GM18861 (cell line): ENCODE results near the gene SPNS2.

Experiments used
- ATAC-seq: cut with Tn5 transposase; IDR thresholded peaks from one replicate; pipeline ENCODE4 v1.9.1; 2021; ENCODE audit not compliant: unreplicated experiment

SPNS2 gene

DNA sequence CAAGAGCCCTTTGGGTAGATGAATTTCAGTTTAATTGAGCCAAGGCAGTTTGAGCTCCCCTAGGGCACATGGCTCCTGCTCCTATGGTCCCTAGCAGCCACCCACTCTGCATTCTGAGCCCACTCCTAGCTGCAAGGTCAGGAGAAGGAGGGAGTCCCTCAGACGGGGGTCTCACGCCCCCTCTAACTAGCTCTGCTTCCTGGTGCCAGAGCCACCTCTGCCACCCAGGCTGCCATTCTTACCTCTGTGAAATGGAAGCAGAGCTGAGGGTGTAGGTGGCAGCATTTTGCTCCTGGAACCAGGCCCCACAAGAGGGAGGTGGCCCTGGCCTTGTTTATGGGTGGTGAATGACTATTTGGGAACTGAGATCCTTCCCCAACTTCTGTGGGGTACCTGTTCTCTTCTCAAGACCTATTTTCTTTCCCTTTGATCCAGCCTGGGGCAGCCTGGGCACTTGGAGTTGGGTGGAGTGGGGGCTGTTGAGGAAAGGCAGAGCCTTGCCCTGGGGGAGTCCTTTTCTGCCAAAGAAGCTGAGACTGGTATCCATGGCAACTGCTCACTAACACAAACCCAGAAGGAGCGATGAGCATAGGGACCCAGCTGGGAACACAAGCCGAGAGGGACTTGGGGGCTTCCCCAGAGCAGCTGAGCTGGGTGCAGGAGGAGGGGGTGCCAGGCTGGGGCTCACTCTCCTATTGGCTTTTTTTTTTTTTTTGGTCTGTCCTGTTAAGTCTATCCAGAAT lies 4.8 kb downstream of the SPNS2 start:
- ATAC-seq = no peak

DNA sequence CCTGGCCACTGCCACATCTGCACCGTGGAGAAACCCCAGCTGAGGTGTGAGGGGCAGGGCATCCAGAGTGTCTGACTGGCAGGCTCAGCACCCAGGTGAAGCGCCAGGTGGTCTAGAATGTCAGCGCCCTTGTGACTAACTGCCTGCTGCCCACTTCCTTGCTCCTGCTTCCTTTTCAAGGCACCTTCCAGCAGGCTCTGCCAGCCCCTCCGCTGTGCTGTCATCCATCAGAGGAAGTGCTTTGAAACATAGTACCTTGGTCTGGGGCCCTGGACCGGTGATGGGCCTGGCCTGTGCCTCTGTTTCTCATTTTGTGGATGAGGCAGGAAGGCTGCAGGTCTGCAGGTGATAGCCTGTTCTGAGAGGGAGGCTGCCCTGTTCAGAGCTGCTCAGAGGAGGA lies 5.5 kb downstream of the SPNS2 start:
- ATAC-seq = no peak

DNA sequence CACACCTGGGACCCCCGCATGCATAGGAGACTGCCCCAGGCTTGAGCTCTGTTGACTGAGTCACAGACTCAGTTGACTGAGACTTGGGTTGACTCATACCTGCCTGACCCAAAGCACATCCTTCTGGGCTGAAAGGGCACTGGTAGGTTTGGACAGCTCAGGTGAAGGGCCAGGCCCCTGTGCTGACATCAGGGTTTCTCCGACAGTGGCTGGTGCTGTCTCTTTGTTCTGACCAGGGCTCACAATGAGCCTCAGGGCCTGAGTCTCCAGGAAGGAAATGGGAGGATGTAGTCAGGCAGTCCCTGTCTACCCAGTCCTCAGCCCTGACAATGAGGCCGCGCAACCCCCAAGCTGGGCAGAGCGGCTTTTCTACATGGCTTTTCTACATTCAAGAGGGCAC lies 6.5 kb downstream of the SPNS2 start:
- no peak for ATAC-seq

DNA sequence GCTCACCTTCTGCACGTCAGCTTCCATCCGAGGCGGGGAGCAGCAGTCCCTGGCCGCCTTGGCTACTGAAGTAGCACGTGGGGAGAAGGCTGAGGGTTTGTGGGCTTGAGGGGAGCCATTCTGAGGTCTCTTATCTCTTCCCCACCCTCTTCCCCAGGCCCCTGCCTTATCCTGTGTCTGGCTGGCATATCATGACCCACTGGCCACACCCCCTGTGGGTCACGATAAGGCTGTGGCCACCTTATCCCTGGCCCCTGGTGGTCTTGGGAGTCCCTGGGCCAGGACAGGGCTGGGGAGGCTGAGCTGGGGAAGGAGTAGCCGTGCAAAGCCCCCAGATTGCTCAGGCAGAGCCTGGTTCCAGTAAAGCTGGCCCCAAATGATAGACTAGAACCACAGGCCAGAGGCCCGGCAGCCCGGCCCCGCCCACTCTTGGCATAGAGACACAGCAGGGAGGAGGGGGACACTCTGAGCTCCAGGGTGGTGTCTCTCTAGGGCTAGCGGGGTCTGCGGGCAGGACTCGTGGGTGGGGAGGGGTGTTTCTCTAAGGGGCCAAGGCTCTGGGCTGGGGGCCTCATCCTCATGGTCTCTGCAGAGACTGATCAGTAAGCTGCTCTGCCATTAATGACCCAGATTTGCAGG lies 7.6 kb downstream of the SPNS2 start:
- ATAC-seq = no peak

DNA sequence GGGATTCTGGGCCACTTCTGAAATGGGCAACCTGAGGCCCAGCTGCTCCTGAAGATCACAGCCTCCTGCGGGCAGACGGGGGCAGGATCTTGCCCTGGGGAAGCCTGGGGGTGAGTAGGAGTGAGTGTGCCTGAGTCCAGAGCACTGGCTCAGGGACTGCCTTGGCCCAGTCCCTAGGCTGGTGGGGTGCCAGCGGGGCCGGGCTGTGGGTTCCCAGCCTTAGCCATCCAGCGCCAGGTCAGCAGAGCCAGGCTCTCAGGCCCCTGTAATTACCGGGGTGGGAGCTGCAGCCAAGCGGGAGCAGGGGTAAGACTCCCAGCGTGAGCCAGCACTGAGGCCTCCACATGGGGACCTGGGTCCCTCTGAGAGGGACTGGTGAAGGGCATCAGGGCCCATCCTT lies 8.2 kb downstream of the SPNS2 start:
- no peak for ATAC-seq

DNA sequence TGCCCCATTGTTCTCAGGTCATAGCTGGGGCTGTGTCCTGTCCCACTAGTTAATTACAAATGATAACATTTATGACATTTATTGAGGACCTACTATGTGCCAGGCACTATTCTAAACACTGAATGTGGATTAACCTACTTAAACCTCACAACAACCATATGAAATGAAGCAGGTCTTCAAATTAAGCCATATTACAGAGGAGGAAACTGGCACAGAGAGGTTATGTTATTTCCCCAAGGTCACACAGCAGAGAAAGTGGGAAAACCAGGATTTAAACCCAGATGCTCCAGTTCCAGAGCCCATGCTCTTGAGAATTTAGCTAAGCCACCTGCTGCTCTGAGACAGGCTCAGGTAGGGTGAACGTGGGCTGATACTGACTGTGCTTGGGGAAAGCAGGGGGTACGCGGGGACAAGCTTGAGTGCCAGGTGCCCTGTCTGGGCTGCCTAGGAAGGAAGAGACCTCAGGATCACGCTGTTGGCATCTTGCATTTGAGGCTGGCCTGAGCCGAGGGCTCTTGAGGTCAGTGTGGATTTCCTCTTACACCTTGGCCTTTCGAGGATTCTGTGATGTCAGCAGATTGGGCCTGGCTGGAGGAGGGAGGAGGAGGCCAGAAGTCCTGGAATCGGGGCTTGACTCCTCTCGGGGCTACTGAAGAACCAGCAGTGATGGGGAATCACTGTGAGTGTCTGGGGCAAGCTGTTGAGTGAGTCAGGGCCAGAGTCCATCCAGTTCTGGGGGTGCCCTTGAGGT lies 8.9 kb downstream of the SPNS2 start:
- no peak for ATAC-seq

DNA sequence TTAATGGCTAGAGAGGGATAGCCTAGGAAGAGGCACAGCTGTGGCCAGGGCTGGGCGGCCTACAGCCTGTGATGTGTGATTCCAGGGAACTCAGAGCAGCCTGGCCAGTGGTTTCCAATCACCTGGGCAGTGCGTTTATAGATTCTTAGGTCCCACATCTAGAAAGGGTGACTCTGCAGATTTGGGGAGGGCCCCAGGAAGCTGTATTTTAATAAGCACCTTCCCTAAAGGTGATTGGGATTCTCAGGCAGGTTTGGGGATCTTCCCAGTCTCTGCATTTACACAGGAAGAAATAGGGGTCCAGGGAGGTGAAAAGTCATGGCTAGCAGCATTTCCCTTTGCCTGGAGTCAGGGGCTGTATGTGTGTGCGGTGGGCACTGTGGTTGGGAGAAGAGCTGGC lies 9.5 kb downstream of the SPNS2 start:
- no peak for ATAC-seq

DNA sequence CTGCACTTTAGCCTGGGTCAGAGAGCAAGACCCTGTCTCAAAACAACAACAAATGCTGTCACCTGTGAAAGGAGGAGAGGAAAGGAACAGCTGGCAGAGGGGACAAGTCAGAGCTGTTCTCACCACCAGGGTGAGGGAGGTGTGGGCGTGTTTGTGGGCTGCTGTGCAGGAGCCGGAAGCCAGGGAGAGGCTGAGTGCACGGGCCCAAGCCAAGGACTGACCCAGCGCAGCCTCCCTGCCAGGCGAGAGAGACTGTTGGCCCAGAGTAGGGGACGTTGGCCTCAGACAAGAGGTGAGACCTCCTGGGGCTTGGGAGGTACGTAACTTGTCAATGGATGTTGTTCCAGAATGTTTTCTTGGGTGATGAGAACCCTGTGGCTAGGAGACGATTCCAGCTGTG lies 10.7 kb downstream of the SPNS2 start:
- ATAC-seq = no peak

DNA sequence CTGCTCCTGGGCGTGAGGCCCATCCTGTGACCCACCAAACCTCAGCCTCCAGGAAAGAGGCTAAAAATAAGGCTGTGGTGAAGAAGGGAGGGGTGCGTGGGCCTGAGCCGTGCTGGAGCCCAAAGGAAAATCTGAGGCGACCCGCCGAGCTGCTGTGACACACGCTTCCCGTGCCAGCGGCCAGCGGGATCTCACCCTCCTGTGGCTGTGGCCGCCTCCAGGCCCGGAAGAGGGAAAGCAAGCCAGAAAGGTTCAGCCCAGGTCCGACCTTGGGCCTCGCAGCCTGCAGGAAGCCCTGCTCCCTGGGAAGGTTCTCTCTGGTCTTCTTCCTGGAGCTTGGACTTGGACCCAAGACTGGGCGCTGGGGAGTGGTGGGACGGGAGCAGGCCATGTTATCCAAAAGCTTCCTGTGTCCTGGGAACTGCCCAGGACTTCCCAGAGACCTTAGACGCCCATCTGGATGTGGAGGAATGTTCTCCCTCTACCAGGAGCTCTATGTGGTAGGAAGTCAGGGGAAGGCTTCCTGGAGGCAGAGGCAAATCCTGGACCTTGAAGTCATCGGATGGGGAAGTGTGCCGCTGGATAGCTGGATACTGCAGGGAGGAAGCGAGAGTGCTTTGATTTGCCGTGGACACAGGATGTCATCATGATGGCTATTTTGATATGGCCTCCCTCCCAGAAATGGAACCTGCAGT lies 11.4 kb downstream of the SPNS2 start:
- no peak for ATAC-seq

DNA sequence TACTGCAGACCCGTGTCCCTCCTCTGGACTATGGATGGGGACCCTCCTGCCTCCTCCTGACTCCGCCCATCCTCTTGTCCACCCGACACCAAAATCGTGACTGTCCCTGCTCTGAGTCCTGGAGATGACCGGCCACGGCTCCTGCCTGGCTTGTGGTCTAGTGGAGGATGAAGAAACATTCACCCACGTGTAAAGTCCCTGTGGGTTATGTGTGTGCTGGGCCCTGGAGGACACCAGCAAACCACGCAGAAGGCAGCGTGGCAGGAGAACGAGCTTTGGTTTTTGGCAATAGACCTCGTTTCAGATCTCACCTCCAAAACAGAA lies 11.9 kb downstream of the SPNS2 start:
- no peak for ATAC-seq

DNA sequence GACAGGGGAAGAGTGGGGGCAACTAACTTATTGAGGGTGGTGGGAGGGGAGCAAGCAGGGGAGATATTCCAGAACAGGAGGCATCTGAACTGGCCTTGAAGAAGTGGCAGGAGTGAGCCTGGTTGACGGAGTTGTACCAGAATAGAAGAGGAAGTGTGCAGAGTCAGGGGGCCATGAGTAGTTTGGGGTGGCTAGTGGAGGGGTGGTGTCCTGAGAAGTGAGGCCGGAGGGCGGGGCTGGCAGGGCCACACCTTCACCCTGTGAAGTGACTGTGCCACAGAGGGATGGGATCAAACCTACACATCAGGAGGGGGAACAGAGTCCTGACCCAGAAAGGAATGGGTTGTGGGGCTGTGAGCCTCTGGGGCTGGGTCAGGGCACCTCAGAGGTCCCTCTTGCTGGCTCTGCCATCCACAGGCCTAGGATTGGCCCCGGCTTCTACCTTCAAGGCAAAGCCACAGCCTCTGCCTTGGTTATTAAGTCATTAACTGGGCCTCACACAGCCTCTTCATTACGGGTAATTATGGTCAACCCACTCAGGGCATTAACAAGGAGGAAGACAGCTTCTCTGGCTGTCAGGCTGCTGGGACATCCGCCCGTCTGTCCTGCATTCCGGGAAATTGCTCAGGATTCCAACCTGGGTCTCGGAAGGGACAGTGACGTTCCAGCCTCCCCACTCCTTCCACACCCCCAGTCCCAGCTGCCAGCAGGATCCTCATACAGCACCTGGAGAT lies 12.7 kb downstream of the SPNS2 start:
- ATAC-seq = no peak

DNA sequence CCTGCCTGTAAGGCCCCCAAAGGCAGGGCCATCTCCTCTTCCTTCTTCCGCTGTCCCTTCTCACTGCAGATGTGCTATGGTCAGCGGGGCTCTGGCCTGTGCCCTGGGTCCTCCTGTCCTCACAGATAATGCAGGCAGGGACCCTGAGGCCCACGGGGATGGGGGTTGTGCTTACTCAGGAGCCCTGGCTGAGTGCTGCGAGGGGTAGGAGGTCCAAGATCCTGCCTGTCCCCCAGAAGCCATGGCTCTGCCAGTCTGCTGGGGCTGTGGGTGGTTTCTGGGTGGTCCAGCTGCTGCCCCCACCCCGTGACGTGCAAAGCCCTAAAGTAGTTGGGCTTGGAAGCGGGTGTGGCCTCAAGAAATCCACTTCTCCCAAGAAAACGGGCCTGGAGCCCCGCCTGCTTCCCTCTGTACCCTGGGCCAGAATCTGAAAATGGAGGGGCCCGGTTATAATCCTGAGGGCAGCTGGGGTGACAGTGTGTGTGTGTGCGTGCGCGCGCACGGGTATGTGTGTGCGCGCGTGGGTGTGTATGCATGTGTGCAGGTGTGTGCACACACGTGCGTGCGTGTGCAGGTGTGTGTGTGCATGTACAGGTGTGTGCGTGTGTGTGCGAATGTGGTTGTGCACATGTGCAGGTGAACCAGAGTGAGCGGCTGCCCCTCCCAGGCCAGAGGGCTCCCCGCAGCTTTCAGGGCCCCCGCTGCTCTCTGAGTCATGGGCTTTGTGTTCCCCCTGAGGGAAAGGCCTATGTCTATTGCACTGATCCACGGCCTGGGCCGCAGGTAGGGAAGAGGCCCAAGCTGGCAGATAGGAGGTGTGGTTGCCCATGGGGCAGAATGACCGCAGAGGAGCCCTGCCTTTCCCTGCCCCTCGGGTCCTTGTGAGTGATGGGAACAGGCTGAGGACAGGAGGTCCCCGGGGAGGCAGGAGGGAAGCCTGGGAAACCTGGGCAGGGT lies 13.8 kb downstream of the SPNS2 start:
- no peak for ATAC-seq

DNA sequence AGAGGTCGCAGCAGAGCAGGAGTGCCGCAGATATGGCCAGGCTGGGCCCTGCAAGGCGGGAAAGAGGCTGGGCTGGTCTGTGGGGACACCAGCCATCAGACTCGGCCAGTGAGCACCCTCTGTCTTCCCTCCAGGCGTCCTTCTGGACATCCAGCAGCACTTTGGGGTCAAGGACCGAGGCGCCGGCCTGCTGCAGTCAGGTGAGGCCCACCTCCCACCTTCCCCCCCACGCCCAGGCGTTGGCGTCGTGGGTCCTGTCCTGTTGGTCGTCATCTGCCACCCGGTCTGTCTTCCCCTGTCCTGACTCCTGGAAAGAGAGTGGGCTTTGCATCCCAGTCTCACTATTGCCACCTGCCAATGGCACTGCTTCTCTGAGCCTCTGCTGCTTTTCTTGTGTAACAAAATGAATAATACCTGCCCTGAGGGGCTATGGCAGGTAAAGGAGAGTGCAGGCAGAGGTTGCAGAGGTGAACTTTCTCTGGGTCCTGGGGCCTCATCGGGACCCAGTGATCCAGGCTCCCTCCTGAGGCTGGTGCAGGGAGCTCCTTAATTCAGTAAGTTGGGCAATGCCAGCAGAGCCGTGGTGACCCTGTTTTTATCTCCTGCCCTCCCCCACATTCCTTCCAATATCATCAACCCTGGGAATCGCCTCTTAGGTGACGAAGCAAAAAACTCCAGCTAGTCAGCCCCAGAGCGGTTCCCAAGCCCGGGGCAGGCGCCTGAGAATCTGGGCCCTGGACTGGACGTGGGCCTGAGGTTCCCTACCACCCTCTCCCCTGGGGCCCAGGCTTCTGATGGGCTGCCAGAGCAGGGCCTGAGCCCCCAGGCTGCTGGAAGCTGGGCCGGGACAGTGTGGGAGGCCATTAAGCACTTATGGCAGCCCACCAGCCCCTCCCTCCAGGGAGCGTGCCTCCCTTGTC lies 14.7 kb downstream of the SPNS2 start:
- ATAC-seq = no peak

DNA sequence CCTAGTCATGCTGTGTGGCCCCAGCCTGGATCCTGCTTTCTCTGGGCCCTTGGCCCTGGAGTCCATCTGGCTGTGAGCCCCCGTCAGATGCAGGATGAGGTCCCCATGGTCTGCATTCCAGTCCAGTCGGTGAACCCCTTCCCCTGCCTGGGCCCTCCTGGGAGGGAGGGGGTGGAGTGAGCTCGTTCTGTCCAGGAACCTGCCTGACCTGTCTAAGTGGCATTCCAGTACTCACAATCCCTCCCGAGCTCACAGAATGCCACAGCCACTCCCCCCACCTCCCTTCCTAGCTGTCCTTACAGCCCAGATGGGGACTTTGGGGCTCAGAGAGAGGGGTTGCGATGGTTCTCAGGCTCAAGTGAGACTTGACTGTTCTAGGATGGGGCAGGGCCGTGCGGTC lies 15.5 kb downstream of the SPNS2 start:
- ATAC-seq = no peak

DNA sequence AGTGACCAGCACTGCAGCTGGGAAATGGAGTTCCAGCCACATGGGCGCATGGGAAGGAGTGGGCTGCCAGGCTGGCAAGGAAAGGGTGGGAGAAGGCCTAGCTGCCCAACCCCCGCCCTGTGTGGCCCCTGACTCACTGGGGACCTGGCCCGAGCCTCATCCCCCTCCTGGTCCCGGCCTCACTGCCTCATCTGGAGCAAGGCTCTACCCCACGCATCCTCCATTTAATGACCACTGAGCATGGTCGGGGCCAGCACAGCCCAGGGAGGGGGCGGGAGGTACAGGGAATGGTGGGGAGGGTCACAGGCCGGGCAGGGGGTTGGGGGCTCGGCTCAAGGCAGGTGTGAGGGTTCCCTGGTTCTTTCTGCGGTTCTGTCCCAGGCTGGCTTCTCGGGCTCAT lies 16.1 kb downstream of the SPNS2 start:
- no peak for ATAC-seq

DNA sequence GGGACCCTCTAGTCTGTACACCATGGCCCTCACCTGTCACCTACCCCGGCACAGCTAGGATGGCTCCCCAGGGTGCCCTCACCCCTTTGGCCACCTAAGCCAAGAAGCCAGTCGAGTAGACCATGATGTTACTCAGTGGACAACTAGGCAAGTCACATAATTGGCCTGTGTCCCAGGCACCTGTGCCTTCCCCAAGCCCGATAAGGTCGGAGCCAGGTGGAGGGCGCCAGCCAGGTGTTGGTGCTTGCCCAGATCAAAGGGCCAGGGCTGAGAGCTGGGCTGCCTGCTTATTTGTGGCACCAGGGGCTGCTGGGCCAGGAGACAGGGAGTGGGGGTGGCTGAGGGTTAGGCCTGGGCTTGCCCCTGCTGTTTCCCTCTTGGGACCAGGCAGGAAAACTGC lies 16.8 kb downstream of the SPNS2 start:
- ATAC-seq = no peak

DNA sequence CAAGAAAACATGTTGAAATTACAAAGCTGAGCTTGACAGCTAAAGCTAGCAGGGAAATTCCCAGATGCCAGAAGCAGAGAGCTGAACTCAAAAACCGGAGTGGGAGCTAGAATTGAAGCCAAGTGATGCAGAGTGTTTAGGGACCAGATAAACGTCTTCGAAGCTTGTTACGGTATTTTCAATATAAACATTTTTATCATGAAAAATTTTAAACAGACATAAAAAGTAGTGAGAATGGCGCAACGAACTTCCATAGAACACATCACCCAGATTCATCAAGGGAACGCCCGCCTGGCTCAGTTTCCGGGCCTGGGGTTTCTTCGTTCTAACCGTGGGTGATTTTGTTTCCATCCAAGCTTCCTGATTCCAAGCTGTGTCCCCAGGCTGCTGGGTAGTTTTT lies 18.1 kb downstream of the SPNS2 start:
- no peak for ATAC-seq

DNA sequence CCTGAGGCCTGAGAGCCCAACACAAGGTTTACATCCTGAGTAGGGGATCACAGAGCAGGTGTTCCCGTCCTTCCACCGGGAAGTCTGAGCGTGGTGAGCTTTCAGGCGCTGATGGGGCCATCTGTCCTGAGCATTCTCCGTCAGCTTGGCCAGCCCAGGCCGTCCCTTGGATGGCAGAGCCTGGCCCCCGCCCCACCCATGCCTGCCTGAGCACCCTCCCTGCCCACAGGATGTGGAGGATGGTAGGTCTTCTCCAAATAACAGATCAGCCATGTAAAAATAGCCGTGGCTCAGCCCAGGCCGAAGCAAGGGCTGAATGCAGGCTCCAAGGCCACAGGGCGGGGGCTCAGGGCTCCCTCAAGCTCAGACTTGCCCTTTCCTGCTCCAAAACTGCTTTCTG lies 20.2 kb downstream of the SPNS2 start:
- ATAC-seq = no peak

DNA sequence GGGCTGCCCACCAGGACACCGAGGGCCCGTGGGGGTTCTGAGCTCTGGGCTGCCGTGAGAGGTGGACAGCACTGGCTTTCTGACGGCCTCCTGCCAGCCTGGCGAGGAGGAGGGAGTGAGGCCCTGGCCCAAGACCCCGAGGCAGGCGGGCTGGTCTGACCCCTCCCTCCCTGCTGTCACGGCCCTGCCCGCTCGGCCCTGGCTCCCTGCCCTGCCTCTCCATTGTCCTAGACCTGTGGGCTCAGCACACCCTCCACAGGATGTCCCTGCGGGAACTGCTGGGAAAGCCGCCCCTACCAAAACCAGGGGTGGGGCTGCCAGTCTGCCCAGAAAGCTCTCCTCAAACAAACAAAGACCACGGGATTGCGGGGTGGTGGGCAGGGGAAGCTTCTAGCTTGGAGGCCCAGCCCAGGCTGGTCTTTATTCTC lies 20.7 kb downstream of the SPNS2 start:
- no peak for ATAC-seq
